Measurements from ENCODE around the gene RAPGEFL1. TPM values are rescaled to one million over a fixed set of nuclear protein-coding genes. Genes with fewer than 3 reads are reported as not detected.

RAPGEFL1 gene
- 0.91 and 2.9 TPM in 2 replicates for total RNA-seq

GRCh38 chr17:40177275-40177874, at the start of gene RAPGEFL1:
RAPGEFL1 (plus strand) TSS chr17:40177470; CDS start chr17:40177862, 392 bp downstream.

GRCh38 chr17:40218740-40219593, 41.7 kb downstream of the RAPGEFL1 start, which contains the start of gene WIPF2:
WIPF2 (plus strand) TSS chr17:40219304; CDS start chr17:40256460, 37,156 bp downstream.

Other genes with a start within 250 kb of the RAPGEFL1 start
- gene ORMDL3, start 249.9 kb upstream of the RAPGEFL1 start, total RNA-seq = 21.4 and 23.1 TPM in 2 replicates
- gene LRRC3C, start 249.7 kb upstream of the RAPGEFL1 start, total RNA-seq = not detected in 2 replicates
- not detected in 2 replicates for gene GSDMA, start 214.5 kb upstream of the RAPGEFL1 start, total RNA-seq
- gene PSMD3, start 196.7 kb upstream of the RAPGEFL1 start, total RNA-seq = 105 and 155 TPM in 2 replicates
- gene CSF3, start 162.0 kb upstream of the RAPGEFL1 start, total RNA-seq = 0.46 and 0.97 TPM in 2 replicates
- 36.3 and 48.4 TPM in 2 replicates for gene MED24, start 123.1 kb upstream of the RAPGEFL1 start, total RNA-seq
- gene THRA, start 114.5 kb upstream of the RAPGEFL1 start, total RNA-seq = 11.7 and 17.0 TPM in 2 replicates
- 0.30 and 0.32 TPM in 2 replicates for gene NR1D1, start 76.9 kb upstream of the RAPGEFL1 start, total RNA-seq
- gene MSL1, start 55.5 kb upstream of the RAPGEFL1 start, total RNA-seq = 28.3 and 36.8 TPM in 2 replicates
- 20.8 and 25.0 TPM in 2 replicates for gene CASC3, start 36.9 kb upstream of the RAPGEFL1 start, total RNA-seq
- 3.6 and 4.4 TPM in 2 replicates for gene WIPF2, start 41.8 kb downstream of the RAPGEFL1 start, total RNA-seq
- 22.4 and 45.3 TPM in 2 replicates for gene CDC6, start 110.4 kb downstream of the RAPGEFL1 start, total RNA-seq
- 7.8 and 8.5 TPM in 2 replicates for gene RARA, start 131.7 kb downstream of the RAPGEFL1 start, total RNA-seq
- 0.97 TPM in 1 of 2 replicates, not detected in the other for gene GJD3, start 187.3 kb downstream of the RAPGEFL1 start, total RNA-seq
- 77.6 and 118 TPM in 2 replicates for gene TOP2A, start 240.4 kb downstream of the RAPGEFL1 start, total RNA-seq

Measured in epithelial cell of umbilical artery (primary cell).